ENCODE measurements around the gene SLC29A2. TPM values are rescaled to one million over a fixed set of nuclear protein-coding genes. Genes with fewer than 3 reads are reported as not detected.

SLC29A2 gene
- total RNA-seq, 1 donor from 2014 or later = 35.6 TPM

DNA sequence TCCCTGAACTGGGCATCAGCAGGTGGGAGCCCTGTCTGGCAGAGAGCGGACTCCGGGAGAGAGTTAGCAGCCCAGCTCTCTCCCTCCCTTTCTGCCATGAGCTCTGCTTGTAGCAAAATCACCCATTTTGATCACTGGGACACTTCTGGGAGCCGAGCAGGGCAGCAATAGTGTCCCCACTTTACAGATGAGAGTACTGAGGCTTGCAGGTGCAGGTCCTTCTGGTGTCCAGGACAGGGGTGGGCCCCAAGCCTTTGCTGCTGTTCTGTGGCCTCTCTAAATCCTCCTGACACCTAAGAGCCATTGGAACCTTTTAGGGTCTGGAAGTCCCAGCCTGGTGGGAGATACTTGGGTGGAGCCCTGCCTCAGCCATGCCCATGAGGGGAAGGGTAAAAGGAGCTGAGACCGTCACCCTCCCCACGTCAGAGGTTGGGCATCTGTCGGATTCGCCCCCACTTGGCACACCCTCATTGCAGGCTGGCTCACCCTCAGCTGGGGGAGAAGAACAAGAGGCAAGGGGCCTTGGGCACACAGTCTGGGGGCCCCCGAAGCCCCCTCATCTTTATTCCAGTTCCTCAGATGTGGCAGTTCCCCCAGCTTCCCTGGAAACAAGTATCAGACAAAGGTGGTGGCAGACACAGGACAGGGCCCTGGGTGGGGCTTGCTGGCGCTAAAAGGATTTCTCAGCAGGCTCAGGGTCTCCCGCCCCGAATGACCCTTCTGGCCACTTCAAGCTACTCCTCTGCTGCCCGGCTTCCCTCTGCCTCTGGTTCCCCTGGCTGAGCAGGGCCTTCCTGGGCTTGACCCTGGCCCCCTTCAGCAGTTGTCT is 39.8 kb downstream of the SLC29A2 start:
- H3K4me3 Mint-ChIP-seq (ENCODE audit: low read depth) = no peak overlapping the region
- peaks cover 28% of the 10 kb centered on the region for H3K27me3 Mint-ChIP-seq
- H3K4me1 Mint-ChIP-seq (ENCODE audit: low read depth) = peaks cover 4% of the 10 kb centered on the region
- no peaks in the 10 kb centered on the region for H3K9me3 Mint-ChIP-seq (ENCODE audit: low read depth)
- H3K27ac Mint-ChIP-seq = no peak overlapping the region
- no peak for TF ChIP-seq CTCF (IDR thresholded peaks at IDR 0.05; ENCODE audit: unreplicated experiment)
- no peaks in the 10 kb centered on the region for H3K36me3 Mint-ChIP-seq (ENCODE audit: insufficient read depth)
- no peak for DNase-seq (ENCODE audit: low spot score, unreplicated experiment)

- no peaks in the 10 kb centered on the region for H3K9me3 Mint-ChIP-seq (ENCODE audit: low read depth)
- H3K4me3 Mint-ChIP-seq (ENCODE audit: low read depth) = no peak overlapping the region
- peaks cover 1% of the 10 kb centered on the region for H3K4me1 Mint-ChIP-seq (ENCODE audit: low read depth)
- H3K27me3 Mint-ChIP-seq = peaks cover 25% of the 10 kb centered on the region
- DNase-seq (ENCODE audit: low spot score, unreplicated experiment) = no peak
- no peaks in the 10 kb centered on the region for H3K36me3 Mint-ChIP-seq (ENCODE audit: insufficient read depth)
- no peak overlapping the region for H3K27ac Mint-ChIP-seq
- TF ChIP-seq CTCF (IDR thresholded peaks at IDR 0.05; ENCODE audit: unreplicated experiment) = no peak
These were observed 40.6 kb downstream of the SLC29A2 start for GRCh38 chr11:66330931-66331330.

- DNase-seq (ENCODE audit: low spot score, unreplicated experiment) = no peak
- H3K9me3 Mint-ChIP-seq (ENCODE audit: low read depth) = no peaks in the 10 kb centered on the region
- H3K4me3 Mint-ChIP-seq (ENCODE audit: low read depth) = no peak overlapping the region
- no peaks in the 10 kb centered on the region for H3K36me3 Mint-ChIP-seq (ENCODE audit: insufficient read depth)
- no peak for TF ChIP-seq CTCF (IDR thresholded peaks at IDR 0.05; ENCODE audit: unreplicated experiment)
- H3K27me3 Mint-ChIP-seq = peaks cover 20% of the 10 kb centered on the region
- no peak overlapping the region for H3K27ac Mint-ChIP-seq
- peaks cover 1% of the 10 kb centered on the region for H3K4me1 Mint-ChIP-seq (ENCODE audit: low read depth)
These were observed 42.3 kb downstream of the SLC29A2 start for GRCh38 chr11:66329165-66329673.

- peak; percentile 74 for DNase-seq (ENCODE audit: low spot score, unreplicated experiment)
- peaks cover 1% of the 10 kb centered on the region for H3K4me1 Mint-ChIP-seq (ENCODE audit: low read depth)
- H3K36me3 Mint-ChIP-seq (ENCODE audit: insufficient read depth) = no peaks in the 10 kb centered on the region
- TF ChIP-seq CTCF (IDR thresholded peaks at IDR 0.05; ENCODE audit: unreplicated experiment) = peak; percentile 99
- no peak overlapping the region for H3K4me3 Mint-ChIP-seq (ENCODE audit: low read depth)
- no peak overlapping the region for H3K27ac Mint-ChIP-seq
- no peaks in the 10 kb centered on the region for H3K9me3 Mint-ChIP-seq (ENCODE audit: low read depth)
- H3K27me3 Mint-ChIP-seq = peaks cover 20% of the 10 kb centered on the region
These were observed 43.0 kb downstream of the SLC29A2 start for GRCh38 chr11:66328302-66329144.

DNA sequence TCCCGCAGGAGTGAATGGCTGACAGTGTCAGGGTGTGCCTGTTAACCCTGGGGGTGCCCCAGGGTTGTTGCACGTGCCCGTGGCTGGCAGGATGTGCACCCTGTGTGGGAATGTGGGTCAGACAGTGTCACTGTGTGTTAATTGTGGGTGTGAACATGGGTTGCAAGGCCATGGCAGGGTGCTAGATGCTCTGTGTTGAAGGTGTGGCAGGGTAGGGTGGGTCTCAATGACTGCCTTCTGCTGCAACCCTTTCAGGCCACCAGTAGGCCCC is 43.6 kb downstream of the SLC29A2 start:
- Mint-ChIP-seq H3K4me3 (ENCODE audit: low read depth) (no peak overlapping the region), H3K27ac (no peak overlapping the region), H3K36me3 (ENCODE audit: insufficient read depth) (no peaks in the 10 kb centered on the region), H3K9me3 (ENCODE audit: low read depth) (no peaks in the 10 kb centered on the region), H3K27me3 (peaks cover 20% of the 10 kb centered on the region), H3K4me1 (ENCODE audit: low read depth) (peaks cover 1% of the 10 kb centered on the region)
- no peak for TF ChIP-seq CTCF (IDR thresholded peaks at IDR 0.05; ENCODE audit: unreplicated experiment)
- DNase-seq (ENCODE audit: low spot score, unreplicated experiment) = no peak

All from progenitor cell of endocrine pancreas (in vitro differentiated cells).